Stimulated activated CD8-positive, alpha-beta memory T cell treated with anti-CD3 and anti-CD28 coated beads, Interleukin-7, amount 100 ng/mL, for 48 hours (primary cell): ENCODE measurements around the gene PDE3A.
"Not testable (repeated sequence)": the region's sequence is repeated elsewhere in the genome, so short reads cannot be mapped to it uniquely, and the experiment has no call there.

Experiments
- DNase-seq, 2 donors: peaks; one replicate each; pipeline ENCODE4 v3.0.0-alpha.2; 2020; ENCODE audit warnings: low read depth in 1 of 2; ENCODE audit errors: extremely low read depth in 1 of 2

The PDE3A gene

GRCh38 chr12:20368114-20368650 is at the start of gene PDE3A:
PDE3A (plus strand) TSS chr12:20368537; CDS start chr12:20369285, 748 bp downstream.
- no peak for DNase-seq

- no peak for DNase-seq
Measured at GRCh38 chr12:20319366-20319765, 49.0 kb upstream of the PDE3A start.

GRCh38 chr12:20320552-20320951 is 47.8 kb upstream of the PDE3A start:
- DNase-seq = no peak

GRCh38 chr12:20330826-20331505 is 37.4 kb upstream of the PDE3A start:
- not testable (repeated sequence) for DNase-seq

- DNase-seq = no peak
Measured at GRCh38 chr12:20339060-20339459, 29.3 kb upstream of the PDE3A start.

GRCh38 chr12:20342111-20342510 is 26.2 kb upstream of the PDE3A start:
- DNase-seq = no peak

- DNase-seq = no peak
Measured at GRCh38 chr12:20345866-20346265, 22.5 kb upstream of the PDE3A start.

GRCh38 chr12:20350026-20350425 is 18.3 kb upstream of the PDE3A start:
- no peak for DNase-seq

- no peak for DNase-seq
Measured at GRCh38 chr12:20350495-20350894, 17.8 kb upstream of the PDE3A start.

GRCh38 chr12:20351406-20351805 is 16.9 kb upstream of the PDE3A start:
- DNase-seq = no peak

- no peak for DNase-seq
Measured at GRCh38 chr12:20356048-20356447, 12.3 kb upstream of the PDE3A start.

GRCh38 chr12:20360407-20360806 is 7.9 kb upstream of the PDE3A start:
- no peak for DNase-seq

- DNase-seq = no peak
Measured at GRCh38 chr12:20361416-20361815, 6.9 kb upstream of the PDE3A start.

- DNase-seq = no peak
Measured at GRCh38 chr12:20364501-20364900, 3.8 kb upstream of the PDE3A start.

GRCh38 chr12:20366776-20367409 is 1.4 kb upstream of the PDE3A start:
- no peak for DNase-seq

GRCh38 chr12:20367583-20368113 is 689 bp upstream of the PDE3A start:
- DNase-seq = no peak

- DNase-seq = no peak
Measured at GRCh38 chr12:20368651-20369304, 441 bp downstream of the PDE3A start.

GRCh38 chr12:20369305-20370013 is 1.1 kb downstream of the PDE3A start:
- no peak for DNase-seq

GRCh38 chr12:20370014-20370386 is 1.7 kb downstream of the PDE3A start:
- DNase-seq = no peak

- no peak for DNase-seq
Measured at GRCh38 chr12:20370866-20371519, 2.7 kb downstream of the PDE3A start.
